GM21825 (cell line): Measurements from ENCODE around the gene SRRM3.
"Not testable (repeated sequence)": the region's sequence is repeated elsewhere in the genome, so short reads cannot be mapped to it uniquely, and the experiment has no call there.

Experiments
- ATAC-seq: cut with Tn5 transposase; IDR thresholded peaks from one replicate; pipeline ENCODE4 v1.9.1; 2021; ENCODE audit warnings: mild to moderate bottlenecking, moderate library complexity; ENCODE audit not compliant: unreplicated experiment

The SRRM3 gene

DNA sequence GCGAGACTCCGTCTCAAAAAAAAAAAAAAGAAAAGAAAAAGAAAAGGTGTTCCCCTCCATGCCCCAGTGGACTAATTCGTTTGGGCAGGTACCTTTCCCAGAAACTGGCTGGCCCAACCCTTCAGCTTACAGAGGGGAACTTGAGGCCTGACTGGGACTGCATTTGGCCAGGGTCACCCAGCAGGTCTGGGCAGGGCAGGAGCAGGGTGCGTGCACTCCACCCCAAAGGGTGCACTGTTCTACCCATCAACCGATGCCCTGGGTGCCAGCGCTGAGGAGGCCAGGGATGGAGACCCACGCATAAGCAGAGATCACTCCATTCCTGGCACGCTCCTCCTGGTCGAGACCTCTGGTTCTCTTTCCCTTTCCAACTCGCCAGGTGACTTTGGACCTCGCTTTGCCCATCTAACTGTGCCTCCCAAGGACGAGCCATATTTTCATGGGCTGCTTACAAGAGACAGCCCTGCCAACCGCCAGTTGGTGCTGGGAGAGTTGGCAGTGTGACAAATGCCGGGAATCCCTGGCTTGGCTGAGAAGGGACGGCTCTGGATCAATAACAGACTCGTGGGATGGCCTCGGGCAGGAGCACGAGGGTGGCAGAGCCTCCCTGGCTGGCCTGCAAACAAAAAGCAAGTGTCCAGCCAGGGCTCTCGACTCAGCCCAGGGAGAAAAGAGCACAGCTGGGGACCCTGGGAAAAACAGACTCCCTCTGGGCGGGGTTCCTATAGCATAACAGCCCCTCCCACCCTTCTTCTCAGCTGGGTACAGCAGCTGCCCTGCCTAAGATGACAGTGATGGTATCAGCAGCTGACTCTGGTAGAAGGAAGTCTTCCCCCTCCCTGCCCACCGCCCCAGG, 108.6 kb downstream of the SRRM3 start:
- no peak for ATAC-seq

DNA sequence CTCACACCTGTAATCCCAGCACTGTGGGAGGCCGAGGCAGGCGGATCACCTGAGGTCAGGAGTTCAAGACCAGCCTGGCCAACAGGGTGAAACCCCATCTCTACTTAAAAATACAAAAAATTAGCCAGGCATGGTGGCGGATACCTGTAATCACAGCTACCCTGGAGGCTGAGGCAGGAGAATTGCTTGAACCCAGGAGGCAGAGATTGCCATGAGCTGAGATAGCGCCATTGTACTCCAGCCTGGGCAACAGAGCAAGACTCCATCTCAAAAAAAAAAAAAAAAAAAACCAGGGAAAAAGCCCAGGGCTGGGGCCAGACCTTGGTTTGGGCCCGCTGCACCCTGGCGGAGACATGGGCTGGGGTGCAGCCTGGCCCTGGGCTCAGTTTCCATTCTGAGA, 110.1 kb downstream of the SRRM3 start:
- not testable (repeated sequence) for ATAC-seq

DNA sequence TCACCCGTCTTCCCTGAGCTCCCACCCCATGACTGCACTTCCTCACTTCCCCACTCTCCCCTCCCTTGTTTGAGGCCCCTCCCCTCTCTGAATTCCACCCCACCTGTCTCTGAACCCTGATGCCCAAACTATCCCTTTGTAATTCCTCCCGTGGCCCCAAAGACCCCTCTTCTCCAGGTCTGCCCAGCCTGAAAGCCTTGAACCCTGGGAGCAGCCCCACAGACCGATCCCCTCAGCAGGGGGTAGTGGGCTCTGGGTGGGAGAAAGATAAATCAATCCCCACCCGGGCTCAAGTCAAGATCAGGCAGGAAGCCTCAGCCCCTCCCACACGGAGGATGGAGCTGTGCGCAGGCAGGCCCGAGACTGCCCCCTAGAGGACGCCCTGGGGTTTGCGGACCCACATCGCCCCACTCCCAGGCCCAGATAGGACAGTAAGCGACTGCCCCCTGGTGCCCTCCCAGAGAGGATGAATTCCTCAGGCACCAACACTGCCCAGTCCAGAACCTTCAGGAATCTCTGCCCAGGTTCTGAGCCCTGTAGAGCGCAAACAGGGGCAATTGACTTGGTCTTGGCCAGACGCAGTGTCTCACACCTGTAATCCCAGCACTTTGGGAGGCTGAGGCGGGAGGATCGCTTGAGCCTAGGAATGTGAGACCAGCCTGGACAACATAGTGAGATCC, 112.5 kb downstream of the SRRM3 start:
- peak; percentile 39 for ATAC-seq

DNA sequence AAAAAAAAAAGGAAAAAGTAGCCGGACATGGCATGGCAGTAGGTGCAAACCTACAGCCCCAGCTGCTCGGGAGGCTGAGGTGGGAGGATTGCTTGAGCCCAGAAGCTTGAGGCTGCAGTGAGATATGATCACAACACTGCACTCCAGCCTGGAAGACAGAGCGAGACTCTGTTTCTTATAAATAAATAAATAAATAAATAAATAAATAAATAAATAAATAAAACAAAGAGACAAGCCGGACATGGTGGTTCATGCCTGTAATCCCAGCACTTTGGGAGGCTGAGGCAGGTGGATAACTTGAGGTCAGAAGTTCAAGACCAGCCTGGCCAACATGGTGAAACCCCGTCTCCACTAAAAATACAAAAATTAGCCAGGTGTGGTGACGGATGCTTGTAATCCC, 113.0 kb downstream of the SRRM3 start:
- not testable (repeated sequence) for ATAC-seq

DNA sequence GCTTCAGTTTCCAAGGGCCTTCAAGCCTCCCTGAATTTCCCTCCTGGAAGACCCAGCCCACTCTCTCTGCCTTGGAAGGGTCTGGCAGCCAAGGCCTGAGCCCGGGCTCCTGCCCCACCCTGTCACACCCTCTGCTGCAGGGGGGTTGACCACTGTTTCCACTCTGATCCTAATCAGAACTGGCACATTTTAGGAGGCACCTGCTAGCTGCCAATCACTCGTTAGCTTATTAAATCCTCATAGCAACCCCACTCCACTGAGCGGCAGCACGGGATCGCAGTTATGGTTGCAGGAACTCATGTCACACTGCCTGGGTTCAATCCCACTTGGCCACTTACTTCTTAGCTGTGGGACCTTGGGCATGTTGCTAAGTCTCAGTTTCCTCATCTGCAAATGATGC, 113.7 kb downstream of the SRRM3 start:
- no peak for ATAC-seq

DNA sequence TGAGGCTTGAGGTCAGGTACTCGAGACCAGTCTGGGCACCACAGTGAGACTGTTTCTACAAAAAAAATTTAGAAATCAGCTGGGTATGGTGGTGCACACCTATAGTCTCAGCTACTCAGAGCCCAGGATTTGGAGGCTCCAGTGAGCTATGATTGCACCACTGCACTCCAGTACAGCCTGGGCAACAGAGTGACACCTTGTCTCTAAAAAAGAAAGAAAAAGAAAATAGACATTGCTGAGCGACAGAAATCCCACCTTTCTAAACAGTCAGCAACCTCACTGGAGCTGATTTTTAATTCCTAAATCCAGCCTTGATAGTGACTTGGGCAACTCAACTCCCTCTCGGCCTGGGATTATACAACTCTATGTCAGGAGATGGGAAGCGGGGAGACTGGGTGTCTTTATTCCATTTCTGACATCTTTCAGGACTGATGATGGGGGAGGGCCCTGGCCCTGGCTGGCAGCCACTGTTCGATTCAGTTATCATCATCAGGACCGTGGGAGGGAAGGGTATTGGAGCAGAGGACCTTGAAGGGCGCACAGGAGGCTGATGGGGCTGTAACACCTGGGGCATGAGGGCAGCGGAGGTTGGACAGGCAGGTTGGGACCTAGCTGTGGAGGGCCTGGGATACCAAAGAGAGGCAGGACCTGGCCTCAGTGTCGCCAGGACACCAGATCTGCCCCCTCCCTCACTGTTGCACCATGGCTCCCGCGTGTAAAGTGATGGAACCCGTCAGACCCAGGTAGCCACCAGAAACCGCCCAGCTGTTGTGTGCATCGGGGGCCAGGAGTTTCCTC, 115.5 kb downstream of the SRRM3 start:
- ATAC-seq: no peak

DNA sequence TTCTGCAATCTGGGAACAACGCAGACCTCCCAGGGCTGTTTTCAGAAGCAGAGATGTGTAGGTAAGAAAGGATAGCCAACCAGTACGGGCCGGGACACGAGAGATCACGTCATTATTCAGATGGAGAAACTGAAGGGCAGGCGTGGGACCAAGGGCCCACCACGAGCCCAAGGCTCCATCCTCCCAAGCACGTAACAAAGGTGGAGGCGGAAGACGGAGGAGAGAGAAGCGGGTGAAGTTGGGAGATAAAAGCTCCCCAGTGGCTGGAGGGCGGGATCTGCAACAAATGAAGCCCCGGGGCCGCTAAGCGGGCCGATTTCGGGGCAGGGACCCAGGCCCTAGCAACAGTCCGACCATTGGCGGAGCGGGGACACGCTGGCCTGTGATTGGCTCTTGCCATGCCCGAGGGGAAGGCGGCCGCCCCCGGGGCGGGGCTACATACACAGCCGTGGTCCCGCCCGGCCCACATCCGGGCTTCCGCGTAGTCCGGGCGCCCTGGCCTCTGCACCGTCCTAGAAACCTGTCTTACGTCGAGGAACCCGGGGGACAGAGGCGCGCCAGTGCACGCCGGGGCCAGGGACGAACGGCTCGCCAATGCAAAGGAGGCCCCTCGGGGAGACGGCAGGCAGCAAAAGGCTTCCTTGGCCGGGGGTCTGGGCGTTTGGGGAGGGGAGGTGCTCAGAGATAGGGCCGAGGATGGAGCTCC, 116.2 kb downstream of the SRRM3 start:
- peak; percentile 89 for ATAC-seq

DNA sequence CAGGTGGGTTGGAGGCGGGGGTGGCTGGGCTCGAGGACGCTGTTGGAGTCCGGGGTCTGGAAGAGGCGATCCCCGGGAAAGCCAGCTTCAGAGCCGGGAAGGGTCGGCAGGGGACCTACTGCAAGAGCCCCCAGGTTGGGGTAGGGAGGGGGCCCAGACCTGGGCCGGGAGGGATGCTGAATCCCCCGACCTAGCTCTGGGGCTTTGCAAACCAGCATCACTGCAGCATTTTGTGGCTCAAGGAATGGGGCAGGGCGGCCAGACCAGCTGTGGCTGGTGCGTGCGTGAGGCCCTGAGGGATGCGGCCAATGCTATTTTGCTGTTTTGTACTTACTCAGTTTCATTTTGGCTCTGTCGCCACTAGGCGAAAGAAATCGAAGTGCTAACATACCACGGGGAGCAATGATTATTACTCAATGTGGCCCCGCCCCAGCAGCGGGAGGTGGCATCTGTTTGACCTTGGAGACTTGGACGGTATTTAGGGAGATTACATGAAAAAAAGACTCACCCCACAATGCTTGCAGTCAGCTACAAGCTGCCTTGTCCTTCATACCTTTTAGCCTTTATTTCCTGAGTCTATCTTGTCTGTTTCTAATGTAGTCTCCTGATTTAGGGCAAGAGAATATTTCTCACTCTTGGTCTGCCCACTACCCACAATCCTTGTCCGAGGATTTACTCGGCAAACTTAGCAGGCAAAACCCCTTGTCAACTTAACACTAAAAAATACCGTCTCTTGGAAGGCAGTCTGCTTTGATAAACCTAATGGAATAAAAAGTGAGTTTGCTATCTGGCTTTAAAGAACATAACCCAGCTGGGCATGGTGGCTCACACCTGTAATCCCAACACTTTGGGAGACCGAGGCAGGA, 117.0 kb downstream of the SRRM3 start:
- peak; percentile 50 for ATAC-seq

DNA sequence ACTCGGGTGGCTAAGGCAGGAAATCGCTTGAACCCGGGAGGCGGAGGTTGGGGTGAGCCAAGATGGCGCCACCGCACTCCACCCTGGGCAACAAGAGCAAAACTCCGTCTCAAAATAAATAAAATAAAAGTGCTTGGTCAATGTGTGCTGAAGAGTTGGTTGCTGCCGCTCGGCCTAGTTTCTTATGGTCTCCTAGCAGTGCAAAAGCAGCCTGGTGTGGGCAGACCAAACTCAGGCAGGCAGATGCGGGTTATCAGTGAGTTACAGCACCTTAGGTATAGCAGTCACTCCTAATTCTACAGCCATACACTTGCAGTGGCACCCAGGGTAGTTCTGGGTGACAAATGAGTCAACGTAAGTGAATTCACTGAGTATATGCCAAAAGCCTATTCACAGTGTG, 123.4 kb downstream of the SRRM3 start:
- ATAC-seq: no peak

DNA sequence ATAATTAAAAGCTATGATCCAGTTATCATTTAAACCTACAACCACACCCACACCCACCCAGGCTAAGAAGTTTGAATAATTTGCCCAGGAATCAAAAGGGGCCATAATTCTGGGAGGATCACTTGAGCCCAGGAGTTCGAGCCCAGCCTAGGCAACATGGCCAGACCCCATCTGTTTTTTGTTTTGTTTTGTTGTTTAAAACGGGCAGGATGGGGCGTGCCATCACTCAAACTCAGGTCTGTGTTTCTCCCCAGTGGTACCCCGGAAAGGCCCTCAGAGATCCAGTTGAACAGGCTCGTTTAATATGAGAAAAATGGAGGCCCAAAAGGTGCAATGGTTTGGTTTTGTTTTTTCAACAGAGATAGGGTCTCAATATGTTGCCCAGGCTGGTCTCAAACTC, 124.1 kb downstream of the SRRM3 start:
- no peak for ATAC-seq

DNA sequence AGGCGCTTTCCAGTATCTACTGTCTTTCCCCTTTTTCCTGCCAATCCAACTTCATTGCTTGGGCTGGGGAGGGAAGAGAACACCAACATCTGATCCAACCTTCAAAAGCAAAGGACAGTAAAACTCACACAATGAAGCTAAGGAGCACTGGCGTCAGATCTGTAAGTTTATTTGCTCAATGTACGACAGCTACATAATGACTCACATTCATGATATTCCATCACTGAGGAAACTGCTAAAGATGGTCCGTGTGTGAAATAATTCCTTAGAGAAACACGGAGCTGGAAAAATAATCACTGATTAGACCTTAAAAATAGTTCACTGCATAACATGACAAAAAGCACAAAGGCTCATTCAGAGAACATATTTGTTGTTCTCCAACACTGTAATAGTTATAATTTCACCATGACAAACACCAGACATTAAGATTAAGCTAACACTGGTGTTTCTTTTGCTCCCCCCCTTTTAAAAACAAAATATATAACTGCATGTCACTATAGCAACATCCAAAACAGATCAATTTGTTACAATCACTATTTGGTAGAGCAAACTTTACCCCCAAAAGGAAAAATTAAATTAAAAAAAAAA, 125.0 kb downstream of the SRRM3 start:
- ATAC-seq: no peak

DNA sequence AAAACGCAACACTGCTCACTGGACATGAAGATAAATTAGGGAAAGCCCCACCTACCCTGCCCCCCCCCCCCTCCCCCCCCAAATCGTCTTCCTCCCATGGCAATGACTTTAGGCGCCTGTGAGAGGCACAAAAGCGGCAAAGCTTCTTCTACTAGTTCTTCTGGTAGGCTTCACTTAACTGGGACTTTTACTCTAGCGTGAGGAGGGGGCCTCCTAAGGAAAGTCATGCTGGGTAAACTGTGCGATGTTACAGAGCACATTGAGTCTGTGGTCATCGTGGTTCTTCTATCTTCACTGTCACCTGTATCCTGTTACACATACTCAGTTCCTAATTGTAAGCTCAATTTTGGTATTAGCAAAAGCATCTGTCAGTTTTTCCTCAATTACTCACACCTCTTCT, 125.9 kb downstream of the SRRM3 start:
- no peak for ATAC-seq

DNA sequence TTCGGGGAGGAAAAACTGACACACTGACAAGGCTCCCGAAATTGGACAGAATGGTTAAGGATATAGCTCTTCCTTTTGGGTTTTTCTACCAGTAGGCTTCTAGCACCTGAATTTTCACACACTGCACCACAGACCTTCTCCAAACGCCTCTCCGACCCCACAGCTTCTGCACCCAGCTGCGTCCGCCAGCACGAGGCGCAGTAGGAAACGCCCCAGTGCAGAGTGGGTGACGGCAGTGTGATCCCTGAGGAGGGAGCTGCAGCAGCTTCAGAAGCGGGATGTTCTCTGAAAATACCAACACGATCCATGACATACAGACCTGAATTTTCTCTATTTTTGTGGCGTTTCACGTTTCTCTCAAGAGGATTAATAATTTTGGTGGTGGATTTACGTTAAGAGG, 126.7 kb downstream of the SRRM3 start:
- ATAC-seq: no peak

DNA sequence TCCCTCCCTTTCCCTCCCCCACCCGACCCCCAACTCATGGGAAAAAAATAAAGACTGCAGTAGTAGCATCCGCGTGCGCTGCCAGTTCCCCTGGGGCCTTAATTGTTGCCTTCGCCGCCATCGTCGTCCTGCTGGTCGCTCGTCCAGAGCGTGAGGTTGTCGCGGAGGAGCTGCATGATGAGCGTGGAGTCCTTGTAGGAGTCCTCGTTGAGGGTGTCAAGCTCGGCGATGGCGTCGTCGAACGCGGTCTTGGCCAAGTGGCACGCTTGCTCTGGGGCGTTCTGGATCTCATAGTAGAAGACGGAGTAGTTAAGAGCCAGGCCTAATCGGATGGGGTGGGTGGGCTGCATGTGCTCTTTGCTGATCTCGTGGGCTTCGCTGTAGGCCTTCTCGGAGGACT, 127.8 kb downstream of the SRRM3 start:
- no peak for ATAC-seq

DNA sequence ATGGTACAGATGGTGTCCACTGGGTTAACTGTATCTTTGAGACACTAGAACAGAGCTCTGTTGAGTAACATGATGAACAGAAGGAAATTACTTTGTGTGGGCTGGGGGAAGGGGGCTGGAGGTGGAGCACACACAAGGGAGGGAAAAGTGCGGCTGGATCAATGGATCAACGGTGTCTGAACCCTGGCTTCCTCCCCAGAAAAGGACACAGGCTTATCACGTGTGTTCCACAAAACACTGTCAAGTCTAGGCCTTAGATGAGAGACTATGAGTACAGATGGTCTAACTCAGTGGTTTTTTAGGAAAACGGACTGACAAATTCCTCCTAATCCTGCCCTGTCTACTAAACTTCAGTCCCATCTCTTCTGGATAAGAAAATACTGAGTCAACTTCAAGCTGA, 128.6 kb downstream of the SRRM3 start:
- no peak for ATAC-seq

DNA sequence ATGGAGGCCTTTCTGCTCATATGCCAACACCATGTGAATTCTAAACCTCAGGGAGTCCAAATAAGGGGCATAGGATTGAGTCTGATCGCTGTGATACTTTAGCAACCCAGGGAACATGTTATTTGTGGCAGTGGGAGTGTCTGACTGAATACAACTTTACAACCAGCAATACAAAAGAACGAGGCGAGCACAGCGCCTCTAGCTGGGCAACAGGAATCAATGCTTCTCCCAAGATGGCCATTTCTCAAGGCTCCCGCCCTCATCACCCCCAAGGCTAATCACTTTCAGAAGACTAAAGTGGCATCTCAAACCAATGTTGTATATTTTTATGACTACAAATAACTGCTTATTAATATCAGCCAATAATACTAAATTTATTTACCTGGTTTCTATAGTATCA, 129.0 kb downstream of the SRRM3 start:
- no peak for ATAC-seq

DNA sequence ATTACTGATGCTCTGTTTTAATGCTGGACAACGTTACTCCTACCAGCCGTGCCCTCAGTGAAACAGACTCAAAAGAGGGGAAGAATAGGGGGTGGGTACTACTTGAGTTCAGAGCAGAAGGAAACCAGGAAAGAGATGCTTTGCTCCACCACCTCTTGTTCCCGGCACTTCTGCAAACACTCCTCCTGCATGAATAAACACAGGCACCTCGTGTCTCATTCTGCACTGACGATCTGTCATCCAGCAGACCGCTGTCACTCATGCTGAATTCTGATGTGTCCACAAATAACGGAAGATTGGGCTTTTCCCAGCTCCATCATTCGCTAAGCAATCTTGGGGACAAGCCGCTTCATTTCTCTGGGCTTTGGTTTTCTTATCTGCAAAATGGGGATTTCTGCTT, 130.4 kb downstream of the SRRM3 start:
- ATAC-seq: no peak

DNA sequence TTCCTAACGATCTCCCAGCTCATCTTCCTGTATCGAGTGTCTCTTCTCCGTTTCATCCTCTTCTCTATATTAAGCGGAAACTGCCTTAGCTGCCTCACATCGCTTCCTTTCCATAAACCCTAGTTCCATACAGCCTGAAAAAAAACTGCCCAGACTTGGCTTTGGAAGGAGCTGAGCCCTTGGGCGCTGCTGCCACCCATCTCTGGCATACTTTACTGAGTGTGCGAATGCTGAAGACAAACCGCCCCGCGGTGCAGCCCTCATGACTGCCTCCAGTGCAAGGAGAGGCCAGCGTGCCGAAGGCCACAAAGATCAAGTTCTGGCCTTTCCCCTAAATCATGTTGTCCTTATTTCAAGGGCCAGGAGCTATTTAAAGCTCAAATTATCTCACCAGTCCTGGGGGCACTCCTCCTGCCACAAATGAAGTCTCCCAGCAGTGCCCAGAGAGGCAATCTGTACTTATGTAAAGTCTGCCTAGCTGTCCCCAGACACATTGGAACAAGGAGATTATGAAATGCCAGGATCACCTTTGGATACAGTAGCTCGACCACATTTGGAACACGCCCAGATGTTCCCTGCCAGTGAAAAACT, 131.9 kb downstream of the SRRM3 start:
- no peak for ATAC-seq

DNA sequence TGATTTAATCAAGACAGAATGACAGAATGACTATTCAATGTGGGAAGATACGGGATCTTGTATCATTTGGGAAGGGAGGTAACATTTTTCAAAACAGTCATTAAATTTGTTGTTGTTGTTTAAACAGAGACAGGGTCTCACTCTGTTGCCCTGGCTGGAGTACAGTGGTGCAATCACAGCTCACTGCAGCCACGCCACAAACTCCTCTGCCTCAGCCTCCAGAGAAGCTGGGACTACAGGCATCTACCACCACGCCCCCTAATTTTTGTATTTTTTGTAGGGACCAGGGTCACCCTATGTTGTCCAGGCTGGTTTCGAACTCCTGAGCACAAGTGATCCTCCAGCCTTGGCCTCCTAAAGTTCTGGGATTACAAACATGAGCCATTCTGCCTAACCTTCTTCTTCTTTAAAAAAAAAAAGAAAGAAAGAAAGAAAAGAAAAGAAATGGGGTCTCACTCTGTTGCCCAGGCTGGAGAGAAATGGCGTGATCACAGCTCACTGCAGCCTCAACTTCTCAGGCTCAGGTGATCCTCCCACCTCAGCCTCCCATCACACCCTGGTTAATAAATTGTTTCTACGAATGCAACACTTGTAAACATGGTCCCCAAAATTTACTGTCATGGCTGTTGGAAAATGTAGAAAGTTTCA, 132.7 kb downstream of the SRRM3 start:
- ATAC-seq: no peak
